ENCODE results near the gene DTNB.
"Not testable (repeated sequence)": the region's sequence is repeated elsewhere in the genome, so short reads cannot be mapped to it uniquely, and the experiment has no call there.

DTNB gene

DNA sequence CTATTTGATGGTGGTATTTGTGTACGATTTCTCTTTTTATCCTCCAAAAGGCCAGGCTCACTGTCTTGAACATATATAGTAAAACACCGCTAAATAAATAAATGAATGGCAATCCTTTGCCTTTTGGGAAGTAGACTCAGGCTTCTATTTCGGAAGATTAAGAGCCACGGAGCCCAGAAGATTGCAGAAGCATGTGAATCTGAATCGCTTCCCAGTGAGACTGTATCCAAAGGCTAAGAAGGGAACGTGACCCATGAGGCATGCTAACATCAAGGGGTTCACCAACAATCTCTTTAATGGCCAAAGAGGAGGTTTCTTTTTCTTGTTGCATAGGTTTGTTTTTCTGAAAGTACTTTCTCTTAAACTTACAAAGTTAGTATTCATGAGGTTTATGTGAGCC, 261.6 kb downstream of the DTNB start:
- no peak for FAIRE-seq

DNA sequence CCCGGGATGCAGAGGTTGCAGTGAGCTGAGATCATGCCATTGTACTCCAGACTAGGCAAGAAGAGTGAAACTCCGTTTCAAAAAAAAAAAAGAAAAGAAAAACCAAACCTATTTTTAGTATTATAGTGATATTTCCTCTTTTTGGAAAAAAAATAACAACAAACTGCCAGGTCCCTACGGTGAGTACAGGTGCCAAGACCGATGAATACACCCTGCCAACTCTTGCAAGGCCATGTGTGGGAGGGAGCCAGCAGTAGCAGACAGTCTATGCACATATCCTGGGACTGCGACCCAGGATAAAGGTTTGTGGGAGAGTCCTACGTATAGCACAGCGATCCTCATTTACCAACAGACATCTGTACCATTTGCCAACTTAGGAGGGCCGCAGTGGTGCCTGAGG, 262.1 kb downstream of the DTNB start:
- no peak for FAIRE-seq

DNA sequence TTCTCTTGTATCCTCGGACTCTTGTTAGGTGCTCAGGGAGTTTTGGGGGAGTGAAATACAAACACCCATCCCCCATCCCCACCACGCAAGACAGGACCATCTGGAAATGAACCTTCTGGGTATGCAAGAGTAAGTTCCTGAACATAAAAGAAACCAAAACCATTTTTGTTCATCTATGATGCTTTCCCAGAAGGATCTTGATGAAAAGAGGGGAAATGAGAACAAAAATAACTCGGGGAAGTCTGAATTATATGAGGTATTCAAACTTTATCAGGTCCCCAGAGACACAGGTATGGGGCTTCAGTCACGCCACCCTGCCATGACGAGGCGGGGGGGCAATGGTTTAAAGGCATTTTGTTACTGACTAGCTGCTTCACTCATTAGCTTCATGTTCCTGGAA, 263.0 kb downstream of the DTNB start:
- no peak for FAIRE-seq

DNA sequence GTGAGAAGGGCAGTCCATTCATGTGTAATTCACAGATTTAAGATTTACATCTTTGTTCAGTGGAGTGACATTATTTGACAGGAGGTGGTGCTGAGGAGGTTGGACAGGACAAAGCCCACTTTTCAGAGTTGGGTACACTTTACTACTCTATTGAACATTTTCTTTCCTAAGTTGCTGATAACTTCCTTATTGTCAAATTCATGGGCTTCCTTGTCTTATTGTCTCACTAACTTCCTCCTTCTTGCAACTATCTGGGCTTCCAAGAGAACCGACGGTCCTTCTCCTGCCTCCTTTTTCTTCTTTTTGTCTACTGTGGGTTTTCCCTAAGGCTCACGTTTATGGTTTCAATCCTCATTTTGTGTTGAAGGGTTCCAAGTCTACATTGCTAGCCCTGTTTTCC, 263.9 kb downstream of the DTNB start:
- no peak for FAIRE-seq

DNA sequence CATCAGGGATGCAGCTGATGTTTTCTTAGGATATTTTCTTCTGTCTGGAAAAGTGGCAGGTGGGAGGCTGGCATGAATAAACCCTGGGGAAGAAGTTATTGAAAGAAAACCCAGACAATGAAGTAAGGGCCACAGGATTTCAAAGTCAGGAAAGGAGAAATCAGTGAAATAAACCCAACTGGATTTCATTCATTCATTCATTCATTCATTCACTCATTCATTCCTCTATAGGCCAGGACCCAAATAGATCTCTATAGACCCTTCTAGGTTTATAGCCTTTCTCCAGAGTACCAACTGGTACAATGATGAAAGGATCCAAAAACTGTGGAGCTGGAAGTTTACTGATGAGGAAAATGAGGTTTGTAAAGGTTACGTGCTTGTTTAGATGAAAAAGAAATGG, 264.3 kb downstream of the DTNB start:
- no peak for FAIRE-seq

DNA sequence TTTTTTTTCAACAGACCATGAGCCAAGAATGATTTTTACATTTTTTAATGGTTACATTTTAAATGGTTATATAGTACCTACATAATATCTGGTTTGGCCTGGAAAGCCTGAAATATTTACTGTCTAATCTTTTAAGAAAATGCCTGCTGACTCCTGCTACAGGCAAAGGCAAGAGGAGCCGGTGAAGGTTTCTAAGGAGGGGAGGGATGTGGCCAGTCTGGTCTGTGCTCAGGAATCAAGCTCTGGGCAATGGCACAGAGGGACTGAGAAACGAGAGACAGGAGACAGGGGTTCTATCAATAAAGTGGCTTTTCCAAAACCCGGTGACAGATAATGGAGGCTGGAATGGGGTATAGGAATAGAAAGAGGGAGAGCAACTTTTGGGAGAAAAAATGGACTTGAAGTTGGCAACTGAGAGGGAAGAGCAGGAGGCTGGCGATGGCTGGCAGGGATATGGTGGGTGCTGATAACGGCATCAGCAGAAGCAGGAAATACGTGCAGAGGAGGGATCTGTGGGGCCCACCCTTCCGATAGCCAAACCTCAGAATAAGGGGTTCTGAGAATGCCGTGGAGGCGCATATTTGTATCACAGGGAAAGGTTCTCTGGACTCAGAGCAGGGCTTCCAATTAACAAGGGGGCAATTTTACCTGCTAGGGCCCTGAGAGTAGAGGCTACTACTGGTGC, 267.6 kb downstream of the DTNB start:
- no peak for FAIRE-seq

DNA sequence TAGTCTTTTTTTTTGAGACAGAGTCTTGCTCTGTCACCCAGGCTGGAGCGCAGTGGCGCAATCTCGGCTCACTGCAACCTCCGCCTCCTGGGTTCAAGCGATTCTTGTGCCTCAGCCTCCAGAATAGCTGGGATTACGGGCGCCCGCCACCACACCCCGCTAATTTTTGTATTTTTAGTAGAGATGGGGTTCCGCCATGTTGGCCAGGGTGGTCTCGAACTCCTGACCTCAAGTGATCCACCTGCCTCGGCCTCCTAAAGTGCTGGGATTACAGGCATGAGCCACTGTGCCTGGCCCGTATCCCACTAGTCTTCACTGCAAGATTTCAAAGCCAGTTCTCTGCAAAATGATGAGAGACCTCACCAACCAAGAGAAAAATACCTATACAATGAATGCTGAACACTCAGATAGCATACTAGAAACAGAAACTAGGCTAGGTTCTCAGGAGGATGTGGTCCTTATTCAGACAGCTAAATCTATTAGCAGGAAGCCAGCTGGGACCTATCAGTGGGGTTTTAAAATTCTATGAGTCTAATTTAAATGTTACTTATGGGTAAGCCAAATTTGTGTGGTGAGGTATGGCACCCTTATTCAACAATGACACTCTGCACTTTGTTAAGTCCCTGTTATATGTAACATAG, 270.1 kb downstream of the DTNB start:
- FAIRE-seq: not testable (repeated sequence)

DNA sequence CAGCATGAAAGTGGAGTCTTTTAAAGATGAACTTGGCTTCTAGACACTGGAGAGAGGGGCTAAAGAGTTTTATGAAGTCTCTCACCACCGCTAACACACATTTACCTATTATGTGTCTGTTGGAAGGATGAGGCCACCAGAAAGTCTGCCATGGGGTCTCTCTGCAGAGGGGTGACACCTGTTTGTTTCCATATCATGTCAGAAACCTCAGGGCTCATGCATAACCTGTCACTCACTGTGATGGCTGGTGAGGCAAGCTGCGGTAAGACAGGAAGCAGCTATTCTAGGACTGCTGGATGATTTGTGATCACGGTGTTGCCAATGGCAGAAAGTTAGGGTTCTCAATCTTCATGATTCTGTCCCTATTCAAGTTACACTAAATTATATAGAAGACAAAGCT, 270.9 kb downstream of the DTNB start:
- FAIRE-seq: no peak

DNA sequence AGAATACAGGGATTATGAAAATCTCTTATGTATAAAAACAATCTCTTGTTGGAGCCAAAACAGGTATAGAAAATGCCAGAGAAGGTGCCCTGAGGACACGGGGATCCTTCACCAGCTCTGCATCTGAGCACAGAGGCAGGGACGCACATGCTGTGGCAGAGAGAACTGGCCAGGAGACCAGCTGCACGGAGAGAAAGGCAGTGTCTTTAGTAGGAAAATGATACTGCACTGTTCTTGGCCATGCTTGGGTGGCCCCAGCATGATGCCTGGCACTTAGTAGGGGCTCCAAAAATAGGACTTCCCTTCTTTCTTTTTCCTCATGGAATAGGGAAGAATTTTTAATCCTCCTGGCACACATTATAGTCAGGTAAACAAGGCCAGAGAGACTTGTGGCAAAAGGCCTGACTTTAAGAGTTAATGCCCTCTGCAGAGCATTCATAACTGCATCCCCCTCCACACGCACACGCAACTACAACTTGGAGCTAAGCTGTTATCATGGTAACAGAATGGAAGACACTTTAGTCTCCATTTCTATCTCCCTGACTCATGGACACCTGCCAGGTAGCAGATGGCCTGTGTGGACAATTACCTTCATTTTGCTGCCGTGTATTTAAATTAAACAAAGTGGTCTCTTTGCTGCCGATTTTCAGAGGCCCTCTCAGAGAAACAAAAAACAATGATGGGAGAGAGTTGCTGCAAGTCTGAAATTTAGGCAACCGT, 271.9 kb downstream of the DTNB start:
- FAIRE-seq: no peak

DNA sequence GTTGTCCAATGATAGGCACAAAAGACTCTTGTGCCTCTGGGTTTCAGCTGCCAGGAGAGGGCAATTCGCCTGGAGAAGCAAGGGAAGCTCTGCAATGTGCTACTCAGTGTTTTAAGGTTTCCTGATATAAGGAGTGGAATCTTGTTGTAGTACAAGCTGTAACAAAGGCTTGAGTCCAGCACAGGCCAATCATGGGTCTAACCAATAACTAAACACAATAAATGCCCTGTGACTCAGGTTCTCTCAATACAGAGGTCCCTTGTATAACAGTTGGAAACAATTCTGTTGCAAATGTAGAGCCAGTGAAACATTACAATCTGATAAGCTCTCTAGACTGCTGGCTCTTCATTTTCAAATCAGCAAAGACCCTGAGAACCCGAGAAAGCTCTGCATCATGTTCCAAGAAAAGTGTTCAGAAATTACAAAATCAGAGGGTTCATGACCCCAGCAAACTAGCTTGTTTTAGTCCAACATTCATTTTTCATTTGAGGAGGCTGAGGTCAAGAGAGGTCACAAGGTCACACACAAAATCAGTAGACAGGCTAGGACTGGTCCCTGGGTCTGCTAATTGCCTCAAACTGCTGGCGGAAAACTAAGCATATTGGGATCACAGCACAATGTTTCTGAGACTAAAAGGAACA, 272.7 kb downstream of the DTNB start:
- FAIRE-seq: no peak

DNA sequence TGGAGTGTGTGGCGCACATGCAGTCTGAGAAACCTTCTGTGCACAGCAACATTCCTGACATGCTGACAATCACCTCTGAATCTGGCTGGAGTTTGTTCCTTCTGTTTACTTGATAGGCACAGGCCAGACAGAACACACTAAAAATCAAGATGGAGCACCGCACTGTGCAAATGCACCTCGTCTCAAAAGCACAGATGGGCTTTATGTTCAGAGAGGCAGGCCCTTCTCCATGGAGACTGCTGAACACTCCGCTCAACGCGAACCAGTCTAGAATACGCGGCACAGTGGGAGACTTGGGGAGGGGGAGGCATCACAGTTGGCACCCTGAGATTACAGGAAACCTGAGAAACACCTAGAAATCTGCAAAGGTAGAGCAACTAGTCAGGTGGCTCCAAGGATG, 273.2 kb downstream of the DTNB start:
- FAIRE-seq: no peak

DNA sequence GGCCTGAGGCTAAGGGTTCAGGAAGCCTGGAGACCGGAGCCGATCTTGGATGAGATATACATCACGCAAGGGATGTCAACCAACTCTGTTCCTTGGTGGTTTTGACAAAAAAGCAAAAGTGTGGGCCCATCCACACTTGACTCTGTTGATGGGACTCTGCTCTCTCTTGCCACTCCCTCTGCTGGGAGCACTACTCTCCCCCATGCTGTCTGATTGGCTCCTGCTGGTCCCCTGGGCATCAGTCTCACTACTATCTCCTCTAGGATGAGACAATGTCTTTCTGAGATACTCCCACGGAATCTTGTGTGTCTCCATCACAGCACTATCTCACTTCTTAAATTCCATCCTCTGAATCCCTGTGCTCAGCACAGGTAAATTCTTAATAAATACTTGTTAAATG, 274.8 kb downstream of the DTNB start:
- FAIRE-seq: no peak

DNA sequence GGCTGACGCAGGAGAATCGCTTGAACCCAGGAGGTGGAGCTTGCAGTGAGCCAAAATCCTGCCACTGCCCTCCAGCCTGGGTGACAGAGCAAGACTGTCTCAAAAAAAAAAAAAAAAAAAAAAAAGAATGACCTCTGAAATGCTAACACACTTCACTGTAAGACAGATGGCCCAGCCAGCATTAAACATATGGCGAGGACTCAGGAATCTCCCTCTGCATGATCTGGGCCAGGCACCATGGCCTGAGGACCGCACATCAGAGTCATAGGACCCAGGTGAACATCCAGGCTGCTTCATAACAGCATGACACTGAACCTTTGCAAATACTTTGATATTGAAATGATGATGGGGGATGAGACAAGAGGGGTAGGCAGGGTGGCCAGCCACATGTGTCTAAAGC, 275.6 kb downstream of the DTNB start:
- FAIRE-seq: no peak

DNA sequence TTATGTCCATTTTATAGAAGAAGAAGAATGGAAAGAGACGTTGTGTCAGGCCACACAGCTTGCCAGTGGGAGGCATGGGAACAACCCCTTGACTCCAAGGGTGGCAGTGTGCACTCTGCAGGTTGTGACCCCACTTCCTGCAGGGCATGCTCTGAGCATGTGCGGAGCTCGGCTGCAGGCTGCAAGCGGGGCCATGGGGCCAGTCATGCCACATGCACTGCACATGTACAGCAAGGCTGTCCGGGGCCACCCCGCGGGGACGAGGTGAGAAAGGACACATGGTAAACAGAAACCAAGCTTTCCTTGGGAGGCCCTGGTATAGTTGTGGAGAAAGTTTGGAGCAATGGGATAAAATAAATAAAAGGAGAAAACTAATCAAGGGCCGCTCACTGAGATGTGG, 284.2 kb downstream of the DTNB start:
- no peak for FAIRE-seq

DNA sequence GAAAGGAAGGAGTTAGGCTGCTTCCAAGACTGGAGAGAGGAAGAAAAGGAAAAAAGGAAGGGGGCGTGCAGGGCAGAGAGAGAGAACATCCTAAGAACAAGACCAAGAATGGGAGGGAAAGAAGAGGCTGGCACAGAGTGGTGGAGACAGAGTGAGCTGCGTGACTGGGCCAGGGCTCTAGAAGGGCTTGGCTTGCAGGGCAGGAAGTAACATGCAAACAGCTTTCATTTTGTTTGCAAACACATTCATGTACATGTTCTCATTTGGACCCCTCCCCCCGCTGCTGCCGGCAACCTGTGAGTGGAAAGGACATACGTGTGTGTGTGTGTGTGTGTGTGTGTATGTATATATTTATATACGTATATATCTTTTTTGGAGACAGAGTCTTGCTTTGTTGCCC, 284.9 kb downstream of the DTNB start:
- no peak for FAIRE-seq

DNA sequence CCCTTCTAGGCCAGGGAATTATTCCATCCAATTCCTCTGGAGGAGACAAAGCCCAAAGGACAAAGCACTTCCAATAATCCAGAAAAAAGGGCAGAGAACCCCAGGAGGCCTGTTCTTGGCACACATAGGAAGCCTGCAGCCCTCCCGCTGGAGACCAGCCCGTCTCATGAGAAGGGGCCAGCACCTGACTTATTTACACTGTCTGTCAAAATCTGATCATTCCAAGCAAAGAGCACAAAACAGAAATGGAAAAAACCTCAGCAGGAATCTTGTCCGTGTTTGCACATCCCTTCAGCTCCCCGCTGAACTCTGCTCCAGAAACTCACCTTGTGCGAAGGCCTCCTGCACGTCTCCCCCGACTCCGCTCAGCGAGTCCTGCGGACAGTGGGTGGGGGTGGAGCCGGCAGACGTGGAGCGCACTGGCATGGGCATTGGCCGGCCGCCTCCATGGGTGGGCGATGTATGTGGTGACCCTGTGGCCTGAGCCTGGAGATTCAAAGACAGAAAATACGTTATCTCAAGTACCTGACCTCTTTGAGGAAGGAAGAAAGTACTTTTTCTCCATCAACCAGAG, 285.4 kb downstream of the DTNB start:
- FAIRE-seq: no peak

DNA sequence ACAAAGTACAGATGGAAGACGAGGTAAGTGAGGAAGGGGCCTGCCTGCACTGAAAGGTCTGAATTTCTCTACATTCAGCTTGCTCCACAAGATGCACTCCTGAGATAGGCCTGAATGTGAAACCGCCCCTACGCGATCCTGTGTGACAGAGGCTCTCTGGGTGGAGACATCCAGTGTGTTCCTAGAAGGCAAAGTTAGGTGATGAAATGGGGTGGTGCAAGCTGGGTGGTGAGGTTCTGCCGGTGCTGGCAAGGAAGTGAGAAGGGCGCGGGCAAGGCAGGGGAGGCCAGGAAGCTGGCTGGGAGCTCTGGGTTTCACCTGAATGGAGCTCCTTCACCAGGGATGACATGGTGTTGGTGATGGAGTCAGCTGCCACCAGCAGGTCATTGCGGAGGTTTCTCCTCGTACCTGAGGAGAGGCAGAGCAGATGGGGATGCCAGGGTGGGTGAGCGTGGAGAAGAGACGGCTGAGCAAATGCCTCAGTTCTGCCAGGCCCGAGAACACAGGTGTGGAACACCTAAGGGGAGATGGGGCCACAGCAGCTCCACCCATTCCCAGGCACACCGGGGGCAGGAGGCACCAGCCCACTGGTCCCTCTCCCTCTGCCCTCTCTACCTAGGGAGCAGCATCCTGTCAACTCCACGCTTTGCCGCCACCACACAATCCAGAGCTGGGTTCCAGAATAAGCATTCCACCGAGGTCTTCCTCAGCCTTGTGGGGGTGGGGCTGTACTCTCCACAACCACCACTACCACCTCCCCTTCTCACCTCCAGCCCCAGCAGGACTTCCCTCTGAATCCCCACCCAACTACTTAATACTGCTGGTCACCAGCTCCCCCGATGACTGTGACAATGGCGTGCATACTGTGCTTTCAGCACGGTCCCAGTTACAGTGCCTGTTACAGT, 286.2 kb downstream of the DTNB start:
- FAIRE-seq: no peak

DNA sequence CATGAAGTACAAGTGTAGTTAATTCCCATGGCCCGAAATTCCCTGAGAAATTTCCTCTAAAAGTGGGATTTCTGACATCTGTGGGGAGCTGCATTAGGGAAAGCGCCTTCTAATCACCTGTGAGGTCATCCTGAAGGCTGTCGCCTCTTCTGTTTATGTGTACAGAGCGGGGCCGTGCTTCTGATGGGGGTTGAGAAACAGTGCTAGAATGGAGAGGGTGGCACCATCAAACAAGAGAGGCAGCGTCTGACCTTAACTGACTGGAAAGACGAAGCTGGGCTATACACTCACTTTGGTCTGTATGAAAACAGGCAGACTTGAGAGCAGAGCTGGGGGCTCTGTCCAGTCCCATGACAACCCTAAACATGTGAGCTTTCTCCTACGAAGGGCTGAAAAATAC, 287.5 kb downstream of the DTNB start:
- no peak for FAIRE-seq

DNA sequence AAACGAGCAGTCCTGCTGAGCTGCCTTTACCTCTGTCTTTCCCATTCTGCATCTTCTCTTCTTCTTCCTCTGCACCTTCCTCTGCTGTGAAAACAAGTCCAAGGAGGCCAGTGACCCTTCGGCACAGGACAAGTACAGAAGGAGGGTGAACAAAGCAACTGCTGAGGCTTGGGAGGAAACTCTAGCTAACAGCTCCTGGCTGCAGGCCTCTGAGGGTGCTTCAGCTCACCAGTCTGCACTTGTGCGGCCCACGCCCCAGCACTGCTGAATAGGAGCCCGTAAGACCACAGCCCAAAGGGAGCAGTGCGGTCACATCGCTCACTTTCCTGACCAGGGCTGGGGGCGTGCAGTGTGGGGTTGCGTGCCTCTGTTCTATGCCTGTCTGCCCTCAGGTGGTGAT, 289.6 kb downstream of the DTNB start:
- no peak for FAIRE-seq

DNA sequence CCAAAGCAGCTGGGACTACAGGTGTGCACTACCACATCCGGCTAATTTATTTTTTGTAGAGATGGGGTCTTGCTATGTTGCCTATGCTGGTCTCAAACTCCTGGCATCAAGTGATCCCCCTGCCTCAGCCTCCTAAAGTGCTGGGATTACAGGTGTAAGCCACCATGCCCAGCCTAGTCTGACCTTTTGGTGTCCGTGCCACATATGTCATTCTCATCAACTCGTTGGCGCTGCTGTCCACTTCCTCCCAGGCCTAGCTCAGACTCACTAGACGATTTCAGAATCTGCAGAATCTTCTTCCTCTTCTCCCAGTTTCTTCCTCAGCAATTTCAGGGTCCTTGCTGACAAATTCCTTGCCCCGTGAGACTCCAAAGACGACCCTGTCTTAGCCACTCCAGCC, 291.9 kb downstream of the DTNB start:
- FAIRE-seq: no peak

DNA sequence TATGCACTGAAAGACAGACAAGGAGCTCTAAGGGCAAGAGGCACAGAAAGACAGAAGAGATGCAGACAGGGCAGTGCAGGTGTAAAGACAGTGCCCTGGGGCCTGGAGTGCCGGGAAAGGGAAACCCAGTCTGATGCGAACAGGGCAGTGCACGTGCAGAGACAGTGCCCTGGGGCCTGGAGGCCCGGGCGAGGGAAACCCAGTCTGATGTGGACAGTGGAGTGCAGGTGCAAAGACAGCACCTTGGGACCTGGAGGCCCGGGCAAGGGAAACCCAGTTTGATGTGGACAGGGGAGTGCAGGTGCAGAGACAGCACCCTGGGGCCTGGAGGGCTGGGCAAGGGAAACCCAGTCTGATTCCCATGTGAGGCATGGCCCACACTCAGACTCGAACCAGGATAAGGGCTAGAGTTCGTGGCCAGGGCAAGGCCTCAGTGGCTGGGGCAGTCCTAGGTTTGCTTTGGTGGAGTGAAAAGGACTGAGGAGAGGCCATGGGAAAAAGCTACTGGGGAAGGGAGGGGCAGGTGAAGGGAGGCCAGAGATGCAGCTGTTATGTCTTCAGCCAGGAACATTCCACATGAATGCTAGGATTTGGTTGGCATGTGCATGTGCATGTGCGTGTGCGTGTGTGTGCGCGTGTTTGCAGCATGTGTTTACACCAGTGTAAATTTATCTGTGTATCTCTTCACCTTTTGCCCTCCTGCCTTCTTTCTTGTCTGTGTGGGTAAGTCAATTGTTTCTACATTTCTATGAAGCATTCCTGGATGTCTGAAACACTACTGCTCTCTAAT, 292.6 kb downstream of the DTNB start:
- FAIRE-seq: no peak

DNA sequence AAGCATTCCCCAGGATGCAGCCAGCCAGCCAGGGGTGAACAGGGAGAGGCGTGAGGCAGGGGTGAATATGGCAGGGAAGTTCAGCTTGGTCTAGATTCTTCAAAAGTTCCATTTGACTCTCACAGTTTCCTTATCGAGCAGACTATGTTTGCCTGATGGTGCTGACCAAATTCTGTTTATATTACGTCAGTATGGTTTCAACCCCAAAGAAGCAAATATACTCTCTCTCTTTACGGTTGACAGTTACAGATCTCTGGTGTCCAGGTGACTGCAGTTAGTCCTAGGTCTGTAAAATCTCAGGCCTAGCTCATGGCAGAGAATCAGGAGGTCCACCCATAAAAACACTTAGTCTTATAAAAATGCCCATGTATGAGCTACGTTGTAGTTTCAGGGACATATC, 293.4 kb downstream of the DTNB start:
- no peak for FAIRE-seq

All from endometrium (tissue), 2 donors.